HepG2 (cell line): ENCODE data around the gene PRKAG3. TPM values are rescaled to one million over a fixed set of nuclear protein-coding genes. Genes with fewer than 3 reads are reported as not detected.
"Not testable (repeated sequence)": the region's sequence is repeated elsewhere in the genome, so short reads cannot be mapped to it uniquely, and the experiment has no call there.

Experiments used
- ATAC-seq: fragments of 200-7000 bp; cut with Tn5 transposase; 3 replicates; pipeline ENCODE4 v1.9.1; 2020; ENCODE audit warnings: mild to moderate bottlenecking, moderate library complexity
- BruUV-seq: library from RNA; stranded (reverse); fragments of 400-500 nt; replicated peaks from 2 replicates; lab custom pipeline; 2021; lab: Mats Ljungman, UMichigan
- CTCF ChIA-PET: fragments of 300-600 bp; formaldehyde crosslinking; extraction: SDS; loops from one replicate; lab custom pipeline; 2021; ENCODE audit warnings: low total read pairs, inconsistent platforms, low intra/inter-chr PET ratio; lab: Yijun Ruan, JAX
- POLR2A ChIA-PET: fragments of 350-600 bp; sonication (Branson Sonifier 250); formaldehyde crosslinking; loops from one replicate; lab custom pipeline; 2020; ENCODE audit warnings: antibody characterized with exemption, inconsistent platforms; lab: Yijun Ruan, JAX
- DNase-seq: peaks from one replicate; pipeline ENCODE4 v3.0.0-alpha.2; 2015; ENCODE audit warnings: low spot score
- FAIRE-seq: peaks from 3 replicates; lab custom pipeline; 2011; peaks lifted over from hg19 to GRCh38; lab: Jason Lieb, UNC
- H2AFZ ChIP-seq: one replicate; pipeline ENCODE4 v1.6.1; 2011; ENCODE audit warnings: low read length, inconsistent platforms
- H3K27ac ChIP-seq: fragments of 300-600 bp; 3 replicates; pipeline ENCODE4 v1.8.0; 2011; ENCODE audit warnings: mixed run types, mild to moderate bottlenecking, mixed read lengths, low read length, inconsistent platforms; ENCODE audit not compliant: insufficient read depth; ENCODE audit errors: extremely low read length
- H3K27me3 ChIP-seq, 2 experiments: fragments of 200-600 bp in 1 of 2; 2 replicates in 1 of 2; 3 replicates in 1 of 2; pipeline versions ENCODE4 v1.6.0 to v1.8.0; 2011; ENCODE audit warnings: low read length in 2 of 2, mild to moderate bottlenecking in 2 of 2, moderate library complexity in 2 of 2, inconsistent platforms in 1 of 2; ENCODE audit not compliant: insufficient read depth in 2 of 2, control insufficient read depth in 1 of 2
- H3K36me3 ChIP-seq, 2 experiments: fragments of 200-600 bp in 1 of 2; replicated peaks in 1 of 2; 2 replicates in 1 of 2; 3 replicates in 1 of 2; pipeline versions ENCODE4 v1.5.1 to v1.8.0; 2011; ENCODE audit warnings: low read length in 2 of 2, inconsistent platforms in 1 of 2; ENCODE audit not compliant: insufficient read depth in 2 of 2, control insufficient read depth in 1 of 2
- H3K4me1 ChIP-seq: 2 replicates; pipeline ENCODE4 v1.5.1; 2012; ENCODE audit warnings: low read length, inconsistent platforms; ENCODE audit not compliant: insufficient read depth
- H3K4me2 ChIP-seq: 2 replicates; pipeline ENCODE4 v1.6.0; 2011; ENCODE audit warnings: low read depth, low read length, inconsistent platforms
- H3K4me3 ChIP-seq, 3 experiments: fragments of 200-600 bp in 1 of 3; sonication (generic), shearing (Covaris generic) in 1 of 3; replicated peaks in 1 of 3; 2 replicates each; pipeline ENCODE4 v1.5.1; 2011 to 2016; ENCODE audit warnings: low read length in 3 of 3, inconsistent platforms in 2 of 3, low read depth in 2 of 3, mild to moderate bottlenecking in 2 of 3, control low read depth in 1 of 3, mixed read lengths in 1 of 3; ENCODE audit not compliant: insufficient read depth in 1 of 3
- H3K79me2 ChIP-seq: one replicate; pipeline ENCODE4 v1.6.1; 2011; ENCODE audit warnings: low read length, inconsistent platforms; ENCODE audit not compliant: insufficient read depth
- H3K9ac ChIP-seq: 2 replicates; pipeline ENCODE4 v1.6.0; 2011; ENCODE audit warnings: mild to moderate bottlenecking, low read depth, low read length, inconsistent platforms; ENCODE audit not compliant: insufficient read depth
- H3K9me3 ChIP-seq: 2 replicates; pipeline ENCODE4 v1.5.1; 2012; ENCODE audit warnings: mild to moderate bottlenecking, low read length
- H4K20me1 ChIP-seq: 2 replicates; pipeline ENCODE4 v1.6.0; 2011; ENCODE audit warnings: inconsistent platforms, mild to moderate bottlenecking, low read length, moderate library complexity; ENCODE audit not compliant: insufficient read depth
- CEBPG ChIP-seq: IDR thresholded peaks from 2 replicates; pipeline ENCODE4 v1.6.1; 2016
- EP300 ChIP-seq, 3 experiments: sonication (generic) in 1 of 3; formaldehyde crosslinking in 1 of 3; IDR thresholded peaks; 2 replicates each; pipeline versions ENCODE4 v1.5.1 to v1.6.1; 2011 to 2020; ENCODE audit warnings: low read depth in 2 of 3, low read length in 2 of 3, borderline replicate concordance in 1 of 3, improper control_type of control experiment in 1 of 3, mild to moderate bottlenecking in 1 of 3, missing genetic modification reagents in 1 of 3, moderate library complexity in 1 of 3
- FOSL2 ChIP-seq: sonication (generic); formaldehyde crosslinking; IDR thresholded peaks from 2 replicates; pipeline ENCODE4 v1.4.0; 2020; ENCODE audit warnings: missing genetic modification reagents
- FOXK1 ChIP-seq: sonication (generic); formaldehyde crosslinking; IDR thresholded peaks from 2 replicates; pipeline ENCODE4 v1.4.0; 2020; ENCODE audit warnings: low read depth, missing genetic modification reagents, borderline replicate concordance
- HNRNPK ChIP-seq: fragments of 200-400 bp; formaldehyde crosslinking; IDR thresholded peaks from 2 replicates; pipeline ENCODE4 v1.6.1; 2018; ENCODE audit warnings: low read length, low read depth, moderate library complexity, mild to moderate bottlenecking; ENCODE audit not compliant: poor library complexity, severe bottlenecking
- HOXA3 ChIP-seq: sonication (generic); formaldehyde crosslinking; IDR thresholded peaks from 2 replicates; pipeline ENCODE4 v1.5.0; 2020; ENCODE audit warnings: missing genetic modification reagents
- HOXD1 ChIP-seq: sonication (generic); formaldehyde crosslinking; IDR thresholded peaks from 2 replicates; pipeline ENCODE4 v1.5.0; 2020; ENCODE audit warnings: missing genetic modification reagents
- KLF9 ChIP-seq: IDR thresholded peaks from 2 replicates; pipeline ENCODE4 v1.6.1; 2016; ENCODE audit warnings: low read depth
- SIN3B ChIP-seq: fragments of 150-350 bp; IDR thresholded peaks from 2 replicates; pipeline ENCODE4 v1.6.1; 2014; ENCODE audit warnings: low read length
- SOX13 ChIP-seq, 3 experiments: fragments of 450-650 bp in 1 of 3; sonication (generic) in 1 of 3; formaldehyde crosslinking in 1 of 3; IDR thresholded peaks in 2 of 3; conservative IDR thresholded peaks in 1 of 3; 2 replicates each; pipeline versions ENCODE4 v1.5.0 to v1.6.1; 2016 to 2020; ENCODE audit warnings: antibody characterized with exemption in 1 of 3, mild to moderate bottlenecking in 1 of 3, missing compliant biosample characterization in 1 of 3, missing genetic modification reagents in 1 of 3, moderate library complexity in 1 of 3
- SOX5 ChIP-seq: IDR thresholded peaks from 2 replicates; pipeline ENCODE4 v1.6.1; 2016; ENCODE audit warnings: borderline replicate concordance
- SP5 ChIP-seq: IDR thresholded peaks from 2 replicates; pipeline ENCODE4 v1.6.1; 2016; ENCODE audit warnings: low read depth, borderline replicate concordance
- ZNF12 ChIP-seq: sonication (generic); formaldehyde crosslinking; IDR thresholded peaks from 2 replicates; pipeline ENCODE4 v1.5.0; 2020; ENCODE audit warnings: missing genetic modification reagents
- ZNF275 ChIP-seq: sonication (generic); formaldehyde crosslinking; IDR thresholded peaks from 2 replicates; pipeline ENCODE4 v1.8.0; 2022; ENCODE audit warnings: missing genetic modification reagents, mild to moderate bottlenecking, inconsistent platforms, borderline replicate concordance
- WGBS: methylation state at CpG from one replicate; pipeline ENCODE4 v1.1.6; 2017; ENCODE audit warnings: low lambda C conversion rate; 5-methylcytosine and 5-hydroxymethylcytosine counted together
- in situ Hi-C: cut with HindIII; loops from 2 replicates; pipeline ENCODE4 v1.10.0; 2017; ENCODE audit warnings: low pct_unique_long_range_greater_than_20kb; ENCODE audit not compliant: extremely low pct_ligation_motif_present
- intact Hi-C: fragments of 100-400 bp; cut with micrococcal nuclease; formaldehyde crosslinking; loops from one replicate; pipeline ENCODE4 v1.10.0; 2022; ENCODE audit not compliant: unreplicated experiment
- polyA plus RNA-seq, 8 experiments: library from polyadenylated mRNA; depleted of rRNA in 3 of 8; stranded (reverse) in 7 of 8; unstranded in 1 of 8; fragments of >200 nt; fragmentation: Illumina TruSeq in 4 of 8; extraction: Trizol in 4 of 8; gene quantifications; 2 replicates each; pipeline versions ENCODE4 v1.2.1 to v1.2.3, GENCODE V29; 2011 to 2016; ENCODE audit warnings: low read depth in 4 of 8, missing spikeins in 1 of 8, mixed read lengths in 1 of 8; ENCODE audit not compliant: insufficient read depth in 1 of 8
- total RNA-seq, 5 experiments: library from RNA; depleted of rRNA; stranded (reverse); fragments of >200 nt; fragmentation: Illumina TruSeq; extraction: Trizol; gene quantifications; 2 replicates each; pipeline ENCODE4 v1.2.3, GENCODE V29; 2016; ENCODE audit warnings: low read depth in 1 of 5

PRKAG3 gene
- total and polyA plus RNA-seq, 2 of the 13 experiments (the other 11 are each of a cell fraction or from before 2014, with no cell fraction given): not detected

GRCh38 chr2:218850796-218851195 lies 19.2 kb upstream of the PRKAG3 start (continued):
- no peak for TF ChIP-seq ZNF12 (CRISPR knock-in tag)

- BruUV-seq: no TSS peak
- no peak overlapping the region for H2AFZ ChIP-seq
- peaks cover 40% of the 10 kb centered on the region for H3K4me1 ChIP-seq
- no peaks in the 10 kb centered on the region for H4K20me1 ChIP-seq
- TF ChIP-seq SIN3B (no peak), KLF9 (CRISPR knock-in tag) (no peak), FOXK1 (CRISPR knock-in tag) (no peak), FOSL2 (CRISPR knock-in tag) (peak; percentile 73)
- H3K36me3 ChIP-seq: no peaks in the 10 kb centered on the region
- DNase-seq (peak; percentile 16), FAIRE-seq (no peak), ATAC-seq (no peak)
- H3K27me3 ChIP-seq: peaks cover 2 to 42% of the 10 kb centered on the region in 2 experiments; a peak in 3 of 5 replicates
- H3K79me2 ChIP-seq: no peaks in the 10 kb centered on the region
- no peaks in the 10 kb centered on the region for H3K9me3 ChIP-seq
- ChIA-PET POLR2A (interaction anchor here (1.3 kb wide), 1 partner anchor 101 kb away, joined by 4 read pairs; no protein-coding TSS in a partner anchor), CTCF (interaction anchor here (3.6 to 3.7 kb wide), 2 partner anchors 122 to 191 kb away, joined by 41 to 241 read pairs; partner anchors contain the start of genes BCS1L and ZNF142)
- no peak overlapping the region for H3K9ac ChIP-seq
- in situ Hi-C loops (loop anchor here (25.0 kb wide), 1 partner anchor 112 kb away; no protein-coding TSS in a partner anchor), intact Hi-C loops (no loop called here)
- WGBS: 16% methylated on average over 7 of the region's 7 CpGs
- 0 out of 2 replicates have a peak overlapping the region, but pooled peaks have one; percentile 6 for H3K4me2 ChIP-seq
- H3K27ac ChIP-seq: no peak overlapping the region
- H3K4me3 ChIP-seq: no peak overlapping the region
These were observed 18.1 kb upstream of the PRKAG3 start for GRCh38 chr2:218849721-218850120.

- H3K9me3 ChIP-seq; H2AFZ ChIP-seq; BruUV-seq; H3K79me2 ChIP-seq; H3K9ac ChIP-seq; H4K20me1 ChIP-seq; H3K36me3 ChIP-seq; TF ChIP-seq SOX13 (IDR thresholded peaks at IDR 0.05); EP300 (CRISPR knock-in tag; IDR thresholded peaks at IDR 0.05; ENCODE audit: borderline replicate concordance): not testable (repeated sequence)
- H3K27ac ChIP-seq: peak overlapping the region; percentile 2
- in situ Hi-C loops (loop anchor here (25.0 kb wide), 1 partner anchor 110 kb away; no protein-coding TSS in a partner anchor), intact Hi-C loops (loop anchor here (1.0 to 2.0 kb wide), 6 partner anchors 64 to 198 kb away; partner anchors contain the start of genes CYP27A1 and TTLL4)
- H3K27me3 ChIP-seq: peaks cover 2 to 29% of the 10 kb centered on the region in 2 experiments; a peak in 3 of 5 replicates
- DNase-seq (peak; percentile 63), FAIRE-seq (peak; percentile 23), ATAC-seq (peak; percentile 24)
- peaks cover 29% of the 10 kb centered on the region for H3K4me1 ChIP-seq
- H3K4me2 ChIP-seq: peak overlapping the region; percentile 82
- 42% methylated on average over 18 of the region's 18 CpGs for WGBS
- POLR2A ChIA-PET: interaction anchor here (1.1 to 2.6 kb wide), 7 partner anchors 65 to 188 kb away, joined by 3 to 13 read pairs (median 7); partner anchors contain the start of genes BCS1L, CYP27A1, TTLL4 and ZNF142
- H3K4me3 ChIP-seq: peak overlapping the region in 2 of 3 experiments; percentile 34 to 63; a peak in 2 of 6 replicates
- CTCF ChIA-PET: interaction anchor here (1.2 to 3.7 kb wide), 10 partner anchors 41 to 199 kb away, joined by 3 to 241 read pairs (median 14); partner anchors contain the start of genes BCS1L, CYP27A1, TTLL4 and ZNF142
- peak in 1 of 2 experiments; percentile 34; a peak in 1 of 4 replicates for TF ChIP-seq SOX13 (CRISPR knock-in tag; conservative IDR thresholded peaks at IDR 0.05 in 1 of 2, IDR thresholded peaks at IDR 0.05 in 1 of 2)
- 0 out of 2 replicates have a peak, but pooled peaks have one; percentile 11 for TF ChIP-seq HOXD1 (CRISPR knock-in tag)
- TF ChIP-seq HOXA3: peak; percentile 36; the same call in 1 of the 2 replicates
- peak; percentile 8 for TF ChIP-seq HNRNPK
- TF ChIP-seq ZNF275 (CRISPR knock-in tag): 0 out of 2 replicates have a peak, but pooled peaks have one; percentile 2
- TF ChIP-seq SP5 (CRISPR knock-in tag): peak; percentile 64; the same call in 1 of the 2 replicates
- peak; percentile 70 for TF ChIP-seq CEBPG (CRISPR knock-in tag)
- peak; percentile 18; the same call in 1 of the 2 replicates for TF ChIP-seq SOX5 (CRISPR knock-in tag)
- TF ChIP-seq EP300 (IDR thresholded peaks at IDR 0.05; ENCODE audit: low read depth in 2 of 2, low read length in 2 of 2): peak in 1 of 2 experiments; percentile 20; a peak in 1 of 4 replicates
These were observed 15.4 kb upstream of the PRKAG3 start for GRCh38 chr2:218846963-218847362.
